ENCODE measurements around the gene DOHH. TPM values are rescaled to one million over a fixed set of nuclear protein-coding genes. Genes with fewer than 3 reads are reported as not detected.
"Not testable (repeated sequence)": the region's sequence is repeated elsewhere in the genome, so short reads cannot be mapped to it uniquely, and the experiment has no call there.

The DOHH gene
- total RNA-seq, 1 donor from 2014 or later, result 10.1 TPM

- no peak for DNase-seq (ENCODE audit: low read depth in 2 of 2)
Measured at GRCh38 chr19:3534375-3535234, 34.1 kb upstream of the DOHH start.

GRCh38 chr19:3533563-3534216 is 33.2 kb upstream of the DOHH start:
- DNase-seq (ENCODE audit: low read depth in 2 of 2), result no peak

GRCh38 chr19:3533033-3533432 is 32.6 kb upstream of the DOHH start:
- DNase-seq (ENCODE audit: low read depth in 2 of 2), result no peak

- DNase-seq (ENCODE audit: low read depth in 2 of 2), result no peak
Measured at GRCh38 chr19:3532154-3532786, 31.8 kb upstream of the DOHH start.

GRCh38 chr19:3531716-3532115 is 31.2 kb upstream of the DOHH start:
- no peak for DNase-seq (ENCODE audit: low read depth in 2 of 2)

GRCh38 chr19:3530389-3530788 is 29.9 kb upstream of the DOHH start:
- no peak for DNase-seq (ENCODE audit: low read depth in 2 of 2)

- DNase-seq (ENCODE audit: low read depth in 2 of 2), result not testable (repeated sequence)
Measured at GRCh38 chr19:3529299-3529698, 28.8 kb upstream of the DOHH start.

GRCh38 chr19:3528539-3529211 is 28.2 kb upstream of the DOHH start:
- no peak for DNase-seq (ENCODE audit: low read depth in 2 of 2)

GRCh38 chr19:3528080-3528479 is 27.6 kb upstream of the DOHH start:
- DNase-seq (ENCODE audit: low read depth in 2 of 2), result no peak

GRCh38 chr19:3527238-3527910 is 26.9 kb upstream of the DOHH start:
- DNase-seq (ENCODE audit: low read depth in 2 of 2), result no peak

- no peak for DNase-seq (ENCODE audit: low read depth in 2 of 2)
Measured at GRCh38 chr19:3526507-3527237, 26.2 kb upstream of the DOHH start.

- DNase-seq (ENCODE audit: low read depth in 2 of 2), result no peak
Measured at GRCh38 chr19:3524904-3525451, 24.5 kb upstream of the DOHH start.

- no peak for DNase-seq (ENCODE audit: low read depth in 2 of 2)
Measured at GRCh38 chr19:3524078-3524842, 23.8 kb upstream of the DOHH start.

- no peak for DNase-seq (ENCODE audit: low read depth in 2 of 2)
Measured at GRCh38 chr19:3523361-3524077, 23.0 kb upstream of the DOHH start.

- DNase-seq (ENCODE audit: low read depth in 2 of 2), result no peak
Measured at GRCh38 chr19:3522421-3523360, 22.2 kb upstream of the DOHH start.

GRCh38 chr19:3521104-3521445 is 20.6 kb upstream of the DOHH start:
- DNase-seq (ENCODE audit: low read depth in 2 of 2), result no peak

GRCh38 chr19:3520166-3521103 is 20.0 kb upstream of the DOHH start:
- no peak for DNase-seq (ENCODE audit: low read depth in 2 of 2)
